T follicular helper cell (primary cell): Measurements from ENCODE around the gene DPEP2.
"Not testable (repeated sequence)": the region's sequence is repeated elsewhere in the genome, so short reads cannot be mapped to it uniquely, and the experiment has no call there.

Source experiments
- DNase-seq: peaks from one replicate; pipeline ENCODE4 v3.0.0-alpha.2; 2020; ENCODE audit warnings: low read depth
- total RNA-seq, 2 experiments: gene quantifications; one replicate each; lab custom pipeline; 2026; lab: John Stamatoyannopoulos, UW

Gene DPEP2, protein sequence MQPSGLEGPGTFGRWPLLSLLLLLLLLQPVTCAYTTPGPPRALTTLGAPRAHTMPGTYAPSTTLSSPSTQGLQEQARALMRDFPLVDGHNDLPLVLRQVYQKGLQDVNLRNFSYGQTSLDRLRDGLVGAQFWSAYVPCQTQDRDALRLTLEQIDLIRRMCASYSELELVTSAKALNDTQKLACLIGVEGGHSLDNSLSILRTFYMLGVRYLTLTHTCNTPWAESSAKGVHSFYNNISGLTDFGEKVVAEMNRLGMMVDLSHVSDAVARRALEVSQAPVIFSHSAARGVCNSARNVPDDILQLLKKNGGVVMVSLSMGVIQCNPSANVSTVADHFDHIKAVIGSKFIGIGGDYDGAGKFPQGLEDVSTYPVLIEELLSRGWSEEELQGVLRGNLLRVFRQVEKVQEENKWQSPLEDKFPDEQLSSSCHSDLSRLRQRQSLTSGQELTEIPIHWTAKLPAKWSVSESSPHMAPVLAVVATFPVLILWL
- 0.56 to 40.1 reads per million in 2 experiments for total RNA-seq

DNA sequence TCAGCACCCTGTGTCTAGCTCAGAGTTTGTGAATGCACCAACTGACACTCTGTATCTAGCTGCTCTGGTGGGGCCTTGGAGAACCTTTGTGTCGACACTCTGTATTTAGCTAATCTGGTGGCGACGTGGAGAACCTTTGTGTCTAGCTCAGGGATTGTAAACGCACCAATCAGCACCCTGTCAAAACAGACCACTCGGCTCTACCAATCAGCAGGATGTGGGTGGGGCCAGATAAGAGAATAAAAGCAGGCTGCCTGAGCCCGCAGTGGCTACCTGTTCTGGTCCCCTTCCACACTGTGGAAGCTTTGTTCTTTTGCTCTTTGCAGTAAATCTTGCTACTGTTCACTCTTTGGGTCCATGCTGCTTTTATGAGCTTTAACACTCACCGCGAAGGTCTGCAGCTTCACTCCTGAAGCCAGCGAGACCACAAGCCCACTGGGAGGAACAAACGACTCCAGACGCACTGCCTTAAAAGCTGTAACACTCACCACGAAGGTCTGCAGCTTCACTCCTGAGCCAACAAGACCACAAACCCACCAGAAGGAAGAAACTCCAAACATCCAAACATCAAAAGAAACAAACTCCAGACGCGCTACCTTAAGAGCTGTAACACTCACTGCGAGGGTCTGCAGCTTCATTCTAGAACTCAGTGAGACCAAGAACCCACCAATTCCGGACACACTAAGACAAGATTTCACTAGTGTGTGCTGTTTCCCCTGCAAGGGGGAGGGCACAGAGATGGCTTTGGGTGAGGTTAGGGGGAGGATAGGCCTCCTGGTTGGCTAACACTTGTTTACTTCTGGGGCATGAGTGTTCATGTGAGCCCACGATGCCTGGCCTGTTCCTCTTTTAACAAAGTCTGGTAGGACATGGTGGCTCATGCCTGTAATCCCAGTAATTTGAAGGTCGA, at the start of gene DPEP2:
Gene DPEP2 (minus strand): TSS at position 706 of the 910 bp plus-strand sequence. CDS start 6,272 bp downstream, outside the sequence.
- peak; percentile 22 for DNase-seq

- DNase-seq = no peak
Observed at GRCh38 chr16:68047987-68048386, 48.7 kb upstream of the DPEP2 start.

- no peak for DNase-seq
Observed at GRCh38 chr16:68046106-68046505, 46.8 kb upstream of the DPEP2 start.

DNA sequence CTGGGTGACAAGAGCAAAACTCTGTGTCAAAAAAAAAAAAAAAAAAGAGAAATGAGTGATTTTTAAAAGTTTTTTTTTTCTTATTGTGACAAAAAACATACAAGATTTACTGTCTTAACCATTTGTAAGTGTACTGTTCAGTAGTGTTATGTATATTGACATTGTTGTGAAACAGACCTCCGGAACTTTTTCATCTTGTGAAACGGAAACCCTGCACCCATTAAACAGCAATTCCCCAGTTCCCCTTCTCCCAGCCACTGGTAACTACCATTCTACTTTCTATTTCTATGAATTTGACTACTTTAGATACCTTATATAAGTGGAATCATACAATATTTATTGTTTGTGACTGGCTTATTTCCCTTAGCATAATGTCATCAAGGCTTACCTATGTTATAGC, 42.5 kb upstream of the DPEP2 start:
- DNase-seq = no peak

- DNase-seq = peak; percentile 82
Observed at GRCh38 chr16:68040506-68041288, 41.4 kb upstream of the DPEP2 start.

GRCh38 chr16:68037841-68038597, 38.7 kb upstream of the DPEP2 start:
- no peak for DNase-seq

- DNase-seq = no peak
Observed at GRCh38 chr16:68035227-68035626, 35.9 kb upstream of the DPEP2 start.

DNA sequence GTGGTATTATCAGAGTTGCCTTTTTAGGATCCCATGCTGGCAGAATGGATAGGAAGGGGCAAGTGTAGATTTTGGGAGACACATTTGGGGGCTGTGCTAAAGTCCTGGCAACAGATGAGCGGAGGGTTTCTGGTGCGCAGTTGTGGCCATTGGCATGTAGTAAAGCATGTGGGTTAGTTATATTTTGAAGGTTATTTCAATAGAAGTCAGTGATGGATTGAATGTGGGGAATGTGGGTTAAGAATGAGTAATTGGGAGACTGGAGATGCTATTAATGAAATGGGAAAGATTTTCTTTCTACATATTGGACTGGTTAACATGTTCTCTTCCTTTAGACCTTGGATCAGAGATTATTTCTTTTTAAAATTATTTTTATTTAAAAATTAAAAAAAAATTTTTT, 33.8 kb upstream of the DPEP2 start:
- no peak for DNase-seq

DNA sequence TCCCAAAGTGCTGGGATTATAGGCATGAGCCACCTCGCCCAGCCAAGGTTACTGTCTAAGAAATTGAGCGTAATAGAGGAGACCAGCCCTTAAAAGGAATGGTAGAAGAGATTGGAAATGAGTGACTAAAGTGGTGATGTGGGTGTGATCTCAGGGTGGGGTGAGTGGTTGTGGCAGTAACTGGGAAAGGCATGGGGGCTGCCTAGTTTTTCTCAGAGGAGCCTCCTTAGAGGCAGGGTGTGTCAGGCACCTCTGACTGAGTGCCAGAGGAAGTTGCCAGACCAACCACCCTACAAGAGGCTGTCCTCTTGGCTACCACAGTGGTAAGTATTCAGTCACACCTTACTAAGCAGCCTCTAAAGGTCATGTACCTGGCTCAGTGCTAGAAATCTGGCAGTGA, 32.7 kb upstream of the DPEP2 start:
- DNase-seq = no peak

DNA sequence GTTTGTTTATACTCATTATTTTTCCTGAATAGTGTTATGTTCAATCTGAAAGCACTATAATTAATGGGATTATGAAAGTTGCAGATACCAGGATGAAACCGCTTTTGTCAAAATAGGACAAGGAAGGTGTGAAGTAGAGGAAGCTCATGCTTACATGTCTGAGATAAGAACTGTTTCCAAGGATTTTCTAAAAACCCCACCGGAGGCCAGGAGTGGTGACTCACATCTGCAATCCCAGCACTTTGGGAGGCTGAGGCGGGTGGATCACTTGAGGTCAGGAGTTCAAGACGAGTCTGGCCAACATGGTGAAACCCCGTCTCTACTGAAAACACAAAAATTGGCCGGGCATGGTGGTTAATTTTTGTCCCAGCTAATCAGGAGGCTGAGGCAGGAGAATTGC, 30.8 kb upstream of the DPEP2 start:
- not testable (repeated sequence) for DNase-seq

- DNase-seq = no peak
Observed at GRCh38 chr16:68028996-68029395, 29.7 kb upstream of the DPEP2 start.

GRCh38 chr16:68022728-68023537, 23.6 kb upstream of the DPEP2 start, which contains the start of the genes DDX28 and DUS2:
Gene DDX28, minus strand, starts transcription at chr16:68023232. Its CDS starts 30 bp downstream, at chr16:68023202.
Gene DUS2, plus strand, starts transcription at chr16:68023284. Its CDS starts 14,740 bp downstream, at chr16:68038024.
- peak; percentile 90 for DNase-seq

DNA sequence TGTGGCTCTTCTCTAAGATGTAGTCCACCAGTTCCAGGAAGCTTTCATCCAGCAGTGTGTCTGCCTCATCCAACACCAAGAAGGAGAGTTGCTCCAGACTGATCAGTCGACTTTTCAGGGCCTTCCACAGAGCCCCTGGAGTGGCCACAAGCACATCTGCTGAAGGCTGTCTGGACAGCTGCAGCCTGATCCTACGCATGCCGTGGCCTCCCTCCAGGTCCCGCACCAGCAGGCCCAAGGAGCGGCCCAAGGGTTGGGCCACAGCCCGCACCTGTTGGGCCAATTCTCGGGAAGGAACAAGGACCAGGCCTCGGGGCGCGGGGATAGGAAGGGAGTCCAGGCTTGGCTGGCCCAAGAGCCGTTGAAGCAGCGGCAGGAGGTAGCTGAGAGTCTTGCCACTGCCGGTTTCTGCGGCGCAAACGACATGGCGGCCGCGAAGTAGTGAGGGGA, 23.0 kb upstream of the DPEP2 start:
- no peak for DNase-seq

DNA sequence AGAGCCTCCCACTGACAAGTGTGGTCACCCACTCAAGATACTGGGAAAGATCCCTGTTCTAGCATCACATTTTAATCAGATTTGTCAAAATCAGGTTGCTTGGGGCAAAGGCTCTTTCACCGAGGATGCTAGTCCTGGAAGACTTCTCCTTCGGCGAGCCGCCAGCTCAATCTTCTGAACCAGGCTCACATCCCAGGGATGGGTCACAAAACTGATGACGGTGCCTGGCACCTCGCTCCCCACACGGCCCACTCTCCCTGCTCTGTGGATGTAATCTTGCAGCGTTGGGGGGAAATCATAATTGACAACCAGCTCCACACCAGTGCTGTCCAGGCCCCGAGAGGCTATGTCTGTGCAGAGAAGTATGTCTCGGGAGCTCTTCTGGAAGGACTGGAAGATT, 22.2 kb upstream of the DPEP2 start:
- DNase-seq = no peak

DNA sequence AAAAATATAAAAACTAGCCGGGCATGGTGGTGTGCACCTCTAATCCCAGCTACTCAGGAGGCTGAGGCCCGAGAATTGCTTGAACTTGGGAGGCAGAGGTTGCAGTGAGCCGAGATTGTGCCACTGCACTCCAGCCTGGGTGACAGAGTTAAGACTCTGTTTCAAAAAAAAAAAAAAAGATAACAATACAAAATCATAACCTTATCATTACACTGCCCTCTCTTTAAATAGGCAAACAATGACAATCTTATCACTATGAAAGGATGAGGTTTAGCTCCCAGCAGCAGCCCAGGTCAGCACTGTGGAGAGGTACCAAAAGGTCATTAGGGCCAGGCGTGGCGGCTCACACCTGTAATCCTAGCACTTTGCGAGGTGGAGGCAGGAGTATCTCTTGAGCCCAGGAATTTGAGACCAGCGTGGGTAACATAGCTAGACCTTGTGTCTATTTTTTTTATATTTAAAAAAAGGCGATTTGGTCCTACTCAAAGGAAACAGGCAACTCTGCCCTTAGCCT, 19.9 kb upstream of the DPEP2 start:
- no peak for DNase-seq

DNA sequence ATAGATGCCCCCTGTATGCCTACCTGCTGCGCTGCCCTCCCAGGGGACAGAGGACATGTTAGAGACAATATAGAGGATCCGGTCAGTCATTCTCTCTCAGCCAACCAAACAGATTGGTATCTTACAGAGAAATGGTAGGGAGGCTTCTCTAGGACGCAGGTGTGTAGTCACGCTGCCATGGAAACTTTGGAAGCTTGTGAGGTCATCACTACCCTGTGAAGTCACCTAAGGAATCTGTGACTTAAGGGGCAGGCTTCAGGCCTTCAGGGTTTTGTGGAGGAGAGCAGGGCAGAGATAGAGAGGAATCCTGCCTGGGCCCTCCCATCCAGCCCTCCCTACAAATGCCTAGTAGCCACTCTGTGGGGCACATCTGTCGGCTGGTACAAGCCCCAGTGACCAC, 16.4 kb upstream of the DPEP2 start, which contains the start of gene DPEP2NB:
Gene DPEP2NB (minus strand): TSS at position 231 of the 400 bp plus-strand sequence. CDS start 141 bp downstream, at position 90.
- DNase-seq = no peak

- DNase-seq = no peak
Observed at GRCh38 chr16:68013440-68013839, 14.2 kb upstream of the DPEP2 start.

GRCh38 chr16:68009872-68010271, 10.6 kb upstream of the DPEP2 start:
- DNase-seq = not testable (repeated sequence)

- DNase-seq = no peak
Observed at GRCh38 chr16:68009157-68009735, 10.0 kb upstream of the DPEP2 start.
